GM21529 (cell line): Measurements from ENCODE around the gene PLEKHA6.

Experiments used
- ATAC-seq: cut with Tn5 transposase; IDR thresholded peaks from one replicate; pipeline ENCODE4 v1.9.1; 2021; ENCODE audit not compliant: unreplicated experiment

Gene PLEKHA6

DNA sequence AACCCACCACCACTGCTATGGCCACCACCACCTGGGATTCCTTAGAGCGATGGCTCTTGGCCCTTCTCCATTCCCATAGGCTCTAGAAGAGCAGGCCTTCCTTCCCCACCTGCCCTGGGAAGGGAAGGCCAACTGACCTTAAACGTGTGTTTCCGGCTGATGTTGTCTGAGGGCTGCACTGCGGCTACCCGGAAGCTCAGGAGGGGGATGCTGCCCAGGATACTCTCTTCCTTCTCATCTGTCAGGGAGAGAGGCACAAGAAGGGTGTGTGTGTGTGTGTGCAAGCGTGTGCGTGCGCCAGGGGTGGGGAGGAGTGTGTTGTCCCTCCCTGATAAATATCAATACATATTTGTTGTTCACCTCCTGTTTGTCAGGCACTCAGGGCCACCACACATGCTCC is 94.9 kb downstream of the PLEKHA6 start:
- ATAC-seq: no peak

DNA sequence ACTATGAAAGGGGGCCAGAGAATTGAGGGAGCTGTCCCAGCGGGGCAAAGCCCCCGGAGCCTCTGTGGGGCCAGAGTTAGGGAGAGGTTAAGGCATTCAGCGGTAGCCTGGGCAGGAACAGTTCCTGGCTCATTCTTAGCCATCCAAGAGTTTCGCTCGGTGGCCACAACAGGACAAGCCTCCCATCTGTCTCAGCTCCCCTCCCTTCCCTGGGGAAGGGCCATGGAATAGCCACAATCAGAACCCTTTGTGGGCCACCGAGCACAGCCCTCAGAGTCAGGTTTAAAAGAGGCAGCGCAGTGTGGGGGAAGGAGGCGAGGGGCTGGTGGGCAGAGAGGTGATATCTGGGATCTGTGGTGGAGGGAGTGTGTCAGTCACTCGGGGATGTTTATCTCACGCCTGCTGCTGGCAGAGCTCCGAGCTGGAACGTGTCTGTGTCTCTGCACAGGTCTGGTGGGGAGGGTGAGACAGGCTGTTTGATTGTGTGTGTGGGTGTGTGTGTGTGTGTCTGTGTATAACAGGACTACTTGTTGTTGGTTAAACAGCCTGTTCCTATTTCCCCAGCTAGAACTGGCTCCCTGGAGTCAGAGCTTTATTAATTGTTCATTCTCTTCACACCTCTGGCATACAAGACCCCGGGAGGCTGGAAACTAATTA is 96.3 kb downstream of the PLEKHA6 start:
- ATAC-seq: no peak

DNA sequence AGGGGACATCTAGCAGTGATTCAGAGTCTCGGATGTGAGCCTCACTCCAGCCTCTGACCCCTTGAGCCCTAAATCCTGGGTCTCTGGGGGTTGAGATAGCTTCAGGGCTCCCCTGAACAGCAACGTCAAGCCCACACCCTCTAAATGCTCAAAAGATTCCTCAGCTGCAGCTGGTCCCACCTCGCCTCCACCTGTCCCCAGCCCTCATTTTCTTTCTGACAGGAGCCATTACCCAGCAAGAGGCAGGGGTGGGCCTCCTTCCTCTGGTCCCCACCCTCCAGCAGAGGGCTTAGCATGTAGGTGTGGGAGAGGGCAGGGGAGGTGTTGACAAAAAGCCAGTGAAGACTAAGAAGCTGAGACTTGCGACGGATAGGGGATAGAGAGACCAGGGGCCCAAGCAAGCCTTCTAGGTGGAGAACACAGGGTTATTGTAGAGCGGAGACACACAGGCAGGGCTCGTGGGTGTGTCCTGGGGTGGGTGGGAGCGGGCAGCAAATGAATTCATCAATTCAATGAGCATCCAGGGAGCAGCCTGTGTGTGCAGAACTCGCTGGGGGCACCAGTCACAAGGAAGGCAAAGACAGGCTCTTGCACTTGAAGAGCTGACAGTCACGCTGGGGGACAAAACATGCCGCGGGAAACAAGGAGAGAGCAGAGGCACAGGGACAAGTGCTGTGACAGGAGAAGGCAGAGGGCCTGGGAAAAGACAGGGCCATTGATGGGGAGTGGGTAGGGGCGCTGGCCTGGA is 97.0 kb downstream of the PLEKHA6 start:
- ATAC-seq: no peak

DNA sequence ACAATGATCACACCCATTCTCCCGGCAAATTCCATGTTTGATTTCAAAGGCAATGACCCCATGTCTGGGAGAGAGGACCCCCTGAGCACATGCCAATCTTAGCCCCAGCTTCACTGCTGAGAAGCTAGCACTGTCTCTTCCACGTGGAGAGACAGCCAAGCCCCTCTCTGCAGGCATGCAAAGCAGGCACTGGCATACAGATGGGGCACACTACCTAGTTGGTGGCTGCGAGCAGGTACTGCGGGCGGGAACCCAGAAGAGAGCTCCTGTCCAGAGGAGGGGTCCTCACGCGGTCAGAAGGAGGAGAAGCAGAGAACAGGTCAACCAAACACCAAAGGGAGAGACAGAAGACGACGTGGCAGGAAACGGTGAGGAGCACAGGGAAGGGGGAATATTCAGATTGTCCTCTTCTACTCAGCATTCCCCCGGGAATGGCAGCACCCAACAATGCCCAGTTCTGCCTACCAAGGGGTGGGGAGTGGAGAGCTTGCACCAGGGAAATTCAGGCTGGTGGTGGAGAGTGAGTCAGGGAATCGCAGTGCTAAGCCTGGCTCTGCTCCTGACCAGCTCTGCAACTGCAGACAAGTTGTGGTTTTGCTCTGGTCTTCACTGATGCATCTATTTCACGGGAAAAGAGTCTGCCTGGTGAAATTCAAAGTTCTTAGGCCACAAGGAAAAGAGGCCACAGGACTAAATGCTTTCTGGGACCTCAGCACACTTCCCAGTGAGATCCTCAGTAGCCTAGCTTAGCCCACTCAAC is 97.8 kb downstream of the PLEKHA6 start:
- no peak for ATAC-seq

DNA sequence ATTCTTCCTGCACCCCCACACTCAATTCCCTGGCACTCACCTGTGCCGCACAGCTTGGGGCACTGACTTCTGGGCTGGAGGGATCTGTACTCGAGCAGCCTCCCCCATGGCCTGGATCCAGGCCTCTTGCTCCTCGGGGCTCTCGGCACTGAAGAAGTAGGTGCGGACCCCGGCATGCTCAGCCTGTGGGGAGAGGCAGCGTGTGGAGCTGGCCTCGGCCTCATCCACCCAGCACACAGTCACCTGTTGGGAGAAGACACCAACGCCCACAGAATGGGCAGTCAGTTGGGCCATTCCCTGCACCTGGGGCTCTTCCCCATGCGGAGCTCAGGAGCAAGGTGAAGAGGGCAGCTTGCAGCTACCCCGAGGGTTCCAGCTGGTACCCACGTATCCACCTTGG is 98.5 kb downstream of the PLEKHA6 start:
- no peak for ATAC-seq

DNA sequence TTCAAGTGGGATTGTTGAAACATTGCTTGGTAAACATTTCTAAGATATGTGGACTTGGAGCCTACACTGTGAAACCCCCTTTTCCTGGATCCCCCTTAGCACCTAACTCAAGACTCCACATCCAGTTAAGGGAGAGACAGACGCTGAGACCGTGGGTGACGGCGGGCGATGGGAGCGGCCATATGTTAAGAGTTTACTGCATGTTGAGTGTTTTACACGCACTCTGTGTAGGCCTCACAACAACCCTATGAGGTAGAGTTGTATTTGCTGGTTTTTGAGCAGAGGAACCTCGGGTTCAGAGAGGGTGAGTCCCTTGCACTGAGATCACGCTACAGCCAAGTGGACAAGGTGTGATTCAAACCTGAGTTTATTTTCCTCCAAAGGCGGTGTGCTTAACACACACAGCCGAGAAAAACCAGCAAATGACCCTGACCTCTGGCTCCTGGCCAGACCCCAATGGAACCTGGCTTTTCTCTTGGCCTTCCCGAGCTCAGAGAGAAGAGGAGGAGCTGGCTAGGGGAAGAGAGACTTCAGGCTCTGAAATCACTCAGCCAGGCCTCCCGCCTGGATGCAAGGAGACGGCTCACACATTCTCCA is 99.0 kb downstream of the PLEKHA6 start:
- ATAC-seq: no peak

DNA sequence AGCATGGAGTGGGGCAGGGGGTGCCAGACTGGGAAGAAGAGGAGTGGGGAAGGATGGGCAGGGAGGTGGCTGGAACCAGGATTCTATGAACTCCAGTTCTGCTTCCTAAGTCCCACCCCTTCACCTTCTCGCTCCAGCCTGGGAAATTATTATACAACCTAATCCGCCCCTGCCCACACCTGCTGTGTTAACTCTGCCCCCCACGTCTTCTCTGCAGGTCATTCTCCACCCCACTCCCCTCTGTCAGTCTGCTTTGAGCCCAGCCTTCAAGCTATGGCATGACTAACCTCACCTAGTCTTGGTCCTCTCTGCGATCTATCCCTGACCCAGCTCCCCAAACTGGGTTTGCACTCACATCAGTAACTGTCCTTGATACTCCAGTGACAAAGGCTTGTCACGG is 99.9 kb downstream of the PLEKHA6 start:
- ATAC-seq: no peak

DNA sequence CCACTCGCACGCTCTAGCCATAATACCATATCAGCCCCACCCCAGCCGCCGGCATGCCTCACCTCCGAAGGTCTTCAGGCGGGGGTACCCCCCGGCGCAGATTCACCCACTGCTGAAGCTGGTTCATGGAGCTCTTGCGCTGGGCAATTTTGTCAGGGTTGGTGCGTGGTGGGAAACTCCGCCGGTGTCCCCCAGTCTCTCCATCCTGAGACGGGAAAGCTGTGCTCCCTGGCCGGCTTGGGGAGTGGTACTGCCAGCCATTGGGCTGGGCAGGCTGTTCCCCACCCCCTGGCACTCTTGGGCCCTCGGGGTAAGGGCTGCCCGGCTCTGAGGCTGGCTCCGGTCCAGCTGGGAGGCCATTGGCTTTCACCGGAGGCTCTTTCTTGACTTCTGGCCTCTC is 100.5 kb downstream of the PLEKHA6 start:
- no peak for ATAC-seq

DNA sequence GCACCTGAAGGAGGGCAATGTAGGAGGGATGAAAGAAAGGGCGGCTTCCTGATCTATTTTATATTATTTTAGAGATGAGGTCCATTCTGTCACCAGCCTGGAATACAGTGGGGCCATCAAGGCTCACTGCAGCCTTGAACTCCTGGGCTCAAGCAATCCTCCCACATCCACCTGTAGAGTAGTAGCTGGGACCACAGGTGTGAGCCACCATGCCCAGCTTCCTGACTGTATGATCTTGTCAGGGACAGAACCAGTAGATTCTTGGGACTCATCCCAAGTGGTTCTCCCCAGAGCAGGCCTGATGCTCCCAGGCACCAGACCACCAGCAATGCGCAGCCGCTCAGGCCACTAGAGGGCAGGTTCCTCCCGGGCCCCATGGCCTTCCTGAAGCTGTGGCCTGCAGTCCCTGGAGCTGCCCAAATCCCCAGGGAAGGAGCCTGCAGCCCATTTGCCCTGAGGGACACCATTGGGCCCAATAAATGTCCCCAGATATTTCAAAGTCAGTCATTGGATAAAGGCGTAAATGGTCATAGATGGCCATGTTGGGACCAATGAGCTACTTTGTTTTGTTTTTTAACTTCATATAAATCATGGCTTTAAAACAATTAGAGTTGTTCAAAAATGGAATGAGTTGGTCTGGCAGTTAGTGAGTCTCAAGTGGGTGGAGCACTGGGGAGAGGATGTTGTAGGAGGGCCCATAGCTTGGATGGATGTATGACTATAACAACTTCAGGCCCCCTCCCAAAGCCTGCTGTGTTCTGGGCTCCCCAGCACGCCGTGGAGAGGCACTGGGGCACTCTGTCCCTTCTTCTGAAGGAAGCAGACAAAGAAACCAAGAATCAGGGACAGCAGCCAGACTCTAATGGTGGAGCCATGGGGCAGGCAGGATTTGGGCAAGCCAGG is 101.3 kb downstream of the PLEKHA6 start:
- no peak for ATAC-seq

DNA sequence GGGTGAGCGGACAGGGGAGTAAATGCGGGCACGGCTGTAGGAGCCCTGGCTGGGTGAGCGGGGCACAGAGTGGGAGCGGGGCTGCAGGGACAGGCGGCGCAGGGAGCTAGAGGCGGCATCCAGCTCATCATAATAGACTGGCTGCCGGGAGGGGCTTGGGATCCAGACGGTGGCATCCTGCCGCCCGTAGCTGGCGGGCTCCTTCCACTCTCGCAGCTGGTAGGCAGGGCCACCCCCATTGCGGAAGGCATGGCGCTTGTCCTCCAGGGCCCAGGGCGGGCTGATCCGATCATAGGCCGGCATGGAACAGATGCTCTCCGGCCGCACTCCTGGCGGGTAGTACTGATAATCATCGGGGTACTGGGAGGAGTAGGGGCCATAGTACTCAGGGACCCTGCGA is 102.3 kb downstream of the PLEKHA6 start:
- no peak for ATAC-seq

DNA sequence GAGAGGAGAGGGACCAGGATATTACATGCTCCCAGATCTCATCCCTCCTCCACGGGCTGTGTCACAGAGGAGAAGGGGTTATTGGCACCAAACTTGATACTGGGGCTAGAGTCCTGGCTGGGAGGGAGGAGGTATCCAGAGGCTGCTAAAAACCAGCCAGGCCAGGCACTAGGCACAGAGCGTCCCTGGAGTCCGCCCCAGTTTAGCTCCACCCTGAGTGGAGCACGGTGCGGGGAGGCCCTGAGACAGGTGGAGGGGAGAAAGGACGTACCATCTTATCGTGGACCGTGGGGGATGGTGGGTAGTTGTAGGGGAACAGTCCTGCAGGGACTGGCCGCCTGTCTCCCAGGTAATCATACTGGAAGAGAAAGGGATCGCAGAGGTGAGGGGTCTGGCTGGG is 103.2 kb downstream of the PLEKHA6 start:
- ATAC-seq: no peak

DNA sequence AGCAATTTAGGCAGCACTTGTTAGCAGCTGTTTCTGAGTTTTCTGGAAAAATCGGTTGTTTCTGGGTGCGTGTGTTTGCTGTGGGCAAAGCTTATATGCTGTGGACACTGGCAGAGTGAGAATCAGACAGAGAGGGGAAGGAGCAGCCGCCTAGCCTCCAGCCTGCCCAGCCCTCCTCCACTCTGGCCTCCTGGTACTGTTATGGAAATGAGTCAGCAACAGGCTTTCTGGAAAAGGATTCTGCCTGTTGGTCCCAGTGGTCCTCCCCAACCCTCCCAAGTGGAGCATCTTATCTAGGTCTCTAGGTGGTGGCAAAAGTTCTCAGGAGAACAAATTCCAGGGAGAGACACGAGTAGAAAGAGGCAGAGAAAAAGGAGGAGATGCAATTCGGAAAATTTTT is 103.8 kb downstream of the PLEKHA6 start:
- ATAC-seq: no peak

DNA sequence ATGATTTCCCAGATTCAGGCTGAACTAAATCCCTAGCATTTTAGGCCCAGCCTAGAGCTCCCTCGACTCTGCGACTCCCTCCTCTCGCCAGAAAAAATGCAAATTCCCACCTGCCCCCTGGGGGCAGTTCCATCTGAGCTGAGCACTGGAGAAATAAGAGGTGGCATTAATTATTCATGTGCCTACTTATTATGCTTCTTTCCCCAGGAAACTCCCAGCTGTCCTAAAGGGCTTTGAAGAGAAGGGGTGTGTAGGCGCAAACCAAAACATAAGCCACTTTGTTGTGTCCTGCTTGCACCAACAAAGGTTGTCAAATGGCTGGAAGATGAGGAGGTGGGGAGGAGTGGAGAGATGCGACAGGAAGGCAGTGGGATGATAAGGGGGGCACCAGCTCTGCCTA is 104.5 kb downstream of the PLEKHA6 start:
- ATAC-seq: no peak

DNA sequence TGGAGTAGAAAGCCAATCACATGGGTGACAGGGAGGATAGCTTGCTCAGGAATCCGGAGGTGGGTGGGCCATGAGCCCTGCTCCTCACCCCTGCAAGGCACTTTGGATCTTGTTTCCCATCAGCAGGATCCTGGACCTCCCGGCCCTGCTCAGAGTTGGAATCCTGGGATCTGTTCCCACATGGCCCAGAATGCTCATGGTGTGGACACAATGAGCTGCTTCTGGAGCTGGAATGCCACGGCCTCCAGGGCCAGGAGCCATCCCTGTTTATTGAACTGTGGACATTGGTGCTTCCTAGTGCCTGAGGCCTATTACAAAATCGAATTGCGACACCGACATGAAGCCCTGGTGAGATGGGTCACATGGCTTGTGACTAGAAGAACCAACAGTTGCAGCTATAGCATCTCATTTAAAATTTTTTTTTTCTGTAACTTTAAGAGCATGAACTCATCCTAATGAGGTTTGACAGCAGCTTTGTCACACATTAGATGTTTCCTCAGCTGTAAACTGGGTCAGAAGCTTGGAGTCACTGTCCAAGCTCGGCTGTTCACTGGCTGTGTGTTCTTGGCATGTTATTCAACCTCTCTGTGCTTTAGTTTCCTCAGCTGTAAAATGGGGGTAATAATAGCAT is 105.6 kb downstream of the PLEKHA6 start:
- ATAC-seq: no peak

DNA sequence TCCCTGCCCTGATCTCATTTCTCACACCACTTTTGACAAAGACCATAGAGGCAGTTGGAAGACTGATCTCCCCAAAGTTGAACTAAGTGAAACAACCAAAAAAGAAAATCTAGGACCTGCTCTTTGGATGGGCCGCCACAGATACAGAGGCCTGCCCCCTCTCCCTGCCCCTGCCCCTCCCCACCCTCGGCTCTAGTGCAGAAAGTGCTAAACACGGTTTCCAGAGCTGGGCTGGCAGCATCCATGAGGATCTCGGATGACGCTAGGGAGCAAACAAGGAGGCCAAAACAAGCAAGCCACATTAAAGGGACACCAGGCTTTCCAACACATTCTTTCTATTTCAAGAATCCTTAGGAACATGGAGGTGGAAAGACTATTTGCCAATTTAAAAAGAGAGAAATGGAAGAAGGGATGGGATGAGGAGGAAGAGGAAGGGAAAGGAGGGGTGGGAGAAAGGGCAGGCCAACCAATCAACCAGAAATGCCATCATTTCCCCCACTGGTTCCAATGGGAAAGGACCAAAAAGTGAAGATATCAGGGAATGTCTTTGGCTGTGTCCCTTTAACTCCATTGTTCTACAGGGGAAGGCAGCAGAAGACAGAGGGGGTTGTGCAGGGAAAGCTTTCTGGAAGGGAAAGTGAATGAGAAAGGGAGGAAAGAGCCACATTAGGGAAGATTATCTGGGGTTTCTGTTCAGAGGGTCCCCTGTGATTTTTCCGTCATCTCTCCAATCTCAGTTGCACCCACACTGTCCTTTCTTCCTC is 107.6 kb downstream of the PLEKHA6 start:
- no peak for ATAC-seq

DNA sequence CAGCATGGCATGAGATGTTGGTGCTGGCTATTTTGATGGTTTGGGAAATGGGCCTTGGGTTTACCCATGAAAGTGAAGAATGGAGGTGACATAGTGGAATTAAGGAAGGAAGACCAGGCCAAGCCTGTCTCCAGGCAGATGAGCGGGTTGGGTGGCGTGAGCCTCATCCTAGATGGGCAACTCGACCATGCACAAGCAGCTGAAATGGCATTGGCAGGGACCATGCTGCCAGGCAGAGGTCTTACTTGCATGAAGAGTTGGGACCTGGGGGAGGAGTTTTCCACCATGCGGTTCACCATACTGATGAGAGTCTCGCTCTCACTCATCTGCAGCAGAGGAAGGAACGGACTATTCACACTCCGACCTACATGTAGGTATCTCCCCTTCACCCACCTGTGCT is 108.4 kb downstream of the PLEKHA6 start:
- ATAC-seq: no peak

DNA sequence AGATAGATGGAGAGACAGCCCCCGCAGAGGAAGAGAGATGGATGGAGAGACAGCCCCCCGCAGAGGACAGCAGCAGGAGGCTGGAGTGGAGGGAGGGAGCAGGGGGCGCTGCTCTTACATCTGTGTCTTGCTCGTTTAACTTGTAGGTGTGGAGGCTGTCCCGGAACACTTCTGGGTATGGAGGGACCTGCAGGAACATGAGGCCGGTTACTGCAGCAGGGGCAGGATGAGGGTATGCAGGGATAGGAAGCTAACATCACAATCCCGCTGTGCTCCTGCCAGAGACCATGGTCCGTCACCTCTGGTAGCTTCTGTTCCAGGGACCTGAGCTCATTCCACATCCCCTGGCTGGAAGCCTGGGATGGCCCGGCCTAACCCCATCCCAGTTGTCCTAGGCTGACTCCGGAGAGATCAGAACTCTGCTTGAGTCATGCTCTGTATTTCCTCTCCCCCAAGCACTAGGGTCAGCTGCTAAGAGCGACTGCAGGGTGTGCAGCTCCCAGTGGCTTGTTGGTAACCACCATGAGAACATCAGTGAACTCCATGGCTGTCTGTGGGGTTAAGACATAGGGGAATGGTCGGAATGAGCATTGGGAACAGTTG is 109.2 kb downstream of the PLEKHA6 start:
- ATAC-seq: no peak

DNA sequence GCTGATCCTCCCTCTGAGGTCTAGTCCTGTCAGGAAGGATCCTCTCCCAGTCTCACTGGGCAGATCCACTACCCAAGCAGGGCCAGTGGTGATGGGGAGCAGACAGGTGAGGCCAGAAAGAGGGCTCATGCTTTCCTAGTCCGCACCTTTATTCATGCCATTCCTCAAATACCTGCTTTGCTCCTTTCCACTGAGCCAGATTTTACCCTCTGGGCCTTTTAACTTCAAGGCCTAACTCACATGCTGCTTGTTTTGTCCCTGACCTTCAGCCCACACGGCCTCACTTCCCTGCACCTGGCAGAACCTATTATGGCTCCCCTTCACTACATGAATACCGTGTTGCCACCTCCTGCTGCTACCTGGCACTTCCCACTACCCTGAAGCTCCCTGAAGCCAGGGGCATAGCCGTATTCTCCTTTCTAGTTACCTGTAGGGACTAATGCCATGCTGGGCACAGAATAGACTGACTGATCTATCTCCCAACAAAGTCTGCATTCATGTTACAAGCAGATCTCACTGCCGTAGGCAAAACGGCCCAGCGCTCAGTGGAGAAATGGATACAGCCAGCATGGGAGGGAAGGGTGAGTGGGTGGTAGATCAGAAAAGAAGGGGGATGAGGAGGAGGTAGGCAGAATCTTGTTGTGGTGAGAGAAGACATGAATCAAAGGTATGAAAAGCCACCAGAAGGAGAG is 109.8 kb downstream of the PLEKHA6 start:
- no peak for ATAC-seq

DNA sequence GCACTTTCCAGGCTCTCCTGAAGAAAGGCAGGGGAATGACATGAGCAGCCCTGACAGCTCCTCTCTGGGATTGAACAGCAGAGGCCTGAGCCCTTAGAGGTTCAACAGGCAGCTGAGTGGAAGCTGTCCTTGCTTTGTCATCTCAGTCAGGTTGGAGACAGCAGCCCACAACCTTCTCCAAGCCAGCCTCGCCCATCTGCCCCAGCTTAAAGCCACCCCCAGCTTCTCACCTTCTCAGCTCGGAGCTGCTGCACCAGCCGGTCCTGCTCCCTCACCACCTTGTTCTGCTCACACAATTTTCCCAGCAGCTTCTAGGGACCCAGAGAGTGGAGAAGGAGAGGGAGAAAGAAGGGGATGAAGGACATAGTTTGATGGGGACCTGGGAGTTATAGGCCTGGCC is 110.8 kb downstream of the PLEKHA6 start:
- ATAC-seq: no peak
